Mononuclear cell (primary cell): ENCODE measurements around the gene OR6K6. TPM values are rescaled to one million over a fixed set of nuclear protein-coding genes. Genes with fewer than 3 reads are reported as not detected.

Source experiments
- H3K27me3 ChIP-seq: 2 replicates; pipeline ENCODE4 v1.6.0; 2011; ENCODE audit warnings: low read length, control low read depth; ENCODE audit not compliant: insufficient read depth
- H3K4me1 ChIP-seq: 2 replicates; pipeline ENCODE4 v1.5.1; 2011; ENCODE audit warnings: mild to moderate bottlenecking, low read length, control low read depth; ENCODE audit not compliant: insufficient read depth
- H3K4me3 ChIP-seq: 2 replicates; pipeline ENCODE4 v1.5.1; 2011; ENCODE audit warnings: mild to moderate bottlenecking, low read length, moderate library complexity
- H3K9me3 ChIP-seq: 2 replicates; pipeline ENCODE4 v1.5.1; 2011; ENCODE audit warnings: low read depth, mild to moderate bottlenecking, control low read depth, low read length
- total RNA-seq: library from RNA; depleted of rRNA; stranded (reverse); fragments of >200 nt; gene quantifications from one replicate; pipeline ENCODE4 v1.2.3, GENCODE V29; 2012

OR6K6 gene
- total RNA-seq, 1 donor = not detected

- Histone ChIP-seq H3K27me3 (no peaks in the 10 kb centered on the region), H3K4me3 (no peak within 1 kb of the TSS), H3K9me3 (no peaks in the 10 kb centered on the region), H3K4me1 (peaks cover 4% of the 10 kb centered on the region)
Observed at GRCh38 chr1:158771950-158772866, 17.7 kb downstream of the OR6K6 start, which contains the start of gene OR6N1. OR6N1 (minus strand) TSS chr1:158772195; CDS start chr1:158766682, 5,513 bp downstream.

GRCh38 chr1:158781104-158781503, 26.6 kb downstream of the OR6K6 start, which contains the start of gene OR6N2:
OR6N2 (minus strand) TSS chr1:158781204; CDS start chr1:158777635, 3,569 bp downstream.
- H3K4me1 ChIP-seq = peaks cover 3% of the 10 kb centered on the region
- no peak within 1 kb of the TSS for H3K4me3 ChIP-seq
- H3K9me3 ChIP-seq = no peaks in the 10 kb centered on the region
- H3K27me3 ChIP-seq = no peaks in the 10 kb centered on the region

GRCh38 chr1:158793604-158794003, 39.1 kb downstream of the OR6K6 start:
- H3K27me3 ChIP-seq = no peaks in the 10 kb centered on the region
- no peak overlapping the region for H3K4me3 ChIP-seq
- H3K9me3 ChIP-seq = no peaks in the 10 kb centered on the region
- H3K4me1 ChIP-seq = peaks cover 40% of the 10 kb centered on the region

- Histone ChIP-seq H3K4me3 (no peak overlapping the region), H3K4me1 (peaks cover 46% of the 10 kb centered on the region), H3K27me3 (no peaks in the 10 kb centered on the region), H3K9me3 (no peaks in the 10 kb centered on the region)
Observed at GRCh38 chr1:158794247-158794646, 39.7 kb downstream of the OR6K6 start.

- no peaks in the 10 kb centered on the region for H3K27me3 ChIP-seq
- no peak overlapping the region for H3K4me3 ChIP-seq
- no peaks in the 10 kb centered on the region for H3K9me3 ChIP-seq
- H3K4me1 ChIP-seq = peaks cover 83% of the 10 kb centered on the region
Observed at GRCh38 chr1:158798531-158798930, 44.0 kb downstream of the OR6K6 start.

GRCh38 chr1:158799689-158800088, 45.2 kb downstream of the OR6K6 start:
- H3K4me3 ChIP-seq = no peak overlapping the region
- H3K27me3 ChIP-seq = no peaks in the 10 kb centered on the region
- H3K9me3 ChIP-seq = no peaks in the 10 kb centered on the region
- H3K4me1 ChIP-seq = peaks cover 77% of the 10 kb centered on the region

GRCh38 chr1:158800526-158800925, 46.0 kb downstream of the OR6K6 start:
- Histone ChIP-seq H3K9me3 (no peaks in the 10 kb centered on the region), H3K4me1 (peaks cover 68% of the 10 kb centered on the region), H3K27me3 (no peaks in the 10 kb centered on the region), H3K4me3 (no peak overlapping the region)

- Histone ChIP-seq H3K4me1 (peaks cover 60% of the 10 kb centered on the region), H3K27me3 (no peaks in the 10 kb centered on the region), H3K9me3 (no peaks in the 10 kb centered on the region), H3K4me3 (no peak overlapping the region)
Observed at GRCh38 chr1:158801396-158801795, 46.9 kb downstream of the OR6K6 start.

GRCh38 chr1:158803678-158804077, 49.2 kb downstream of the OR6K6 start:
- H3K27me3 ChIP-seq = no peaks in the 10 kb centered on the region
- no peak overlapping the region for H3K4me3 ChIP-seq
- peaks cover 69% of the 10 kb centered on the region for H3K4me1 ChIP-seq
- H3K9me3 ChIP-seq = no peaks in the 10 kb centered on the region

Other genes starting within 250 kb of the OR6K6 start
- gene OR6Y1, start 200.3 kb upstream of the OR6K6 start, total RNA-seq = not detected
- not detected for gene OR6P1, start 184.1 kb upstream of the OR6K6 start, total RNA-seq
- gene OR10X1, start 174.8 kb upstream of the OR6K6 start, total RNA-seq = not detected
- 0.31 TPM for gene OR10Z1, start 149.5 kb upstream of the OR6K6 start, total RNA-seq
- gene SPTA1, start 68.0 kb upstream of the OR6K6 start, total RNA-seq = not detected
- gene OR6K2, start 54.1 kb upstream of the OR6K6 start, total RNA-seq = not detected
- gene OR6K3, start 34.0 kb upstream of the OR6K6 start, total RNA-seq = not detected
- gene OR6N1, start 17.5 kb downstream of the OR6K6 start, total RNA-seq = under 0.01 TPM
- gene OR6N2, start 26.5 kb downstream of the OR6K6 start, total RNA-seq = not detected
- gene MNDA, start 76.6 kb downstream of the OR6K6 start, total RNA-seq = 31.8 TPM
- gene PYHIN1, start 176.8 kb downstream of the OR6K6 start, total RNA-seq = 35.6 TPM